Activated CD4-positive, CD25-positive, alpha-beta regulatory T cell (primary cell): Measurements from ENCODE around the gene MTCL1.

Experiments
- DNase-seq, 4 experiments: peaks; one replicate each; lab custom pipeline; 2025; lab: John Stamatoyannopoulos, UW

Gene MTCL1

GRCh38 chr18:8713691-8714090, 8.3 kb downstream of the MTCL1 start:
- no peak for DNase-seq

GRCh38 chr18:8715599-8715998, 10.2 kb downstream of the MTCL1 start:
- no peak for DNase-seq

- DNase-seq: no peak
These were observed 11.8 kb downstream of the MTCL1 start for GRCh38 chr18:8717011-8717770.

- no peak for DNase-seq
These were observed 13.1 kb downstream of the MTCL1 start for GRCh38 chr18:8718401-8718913.

GRCh38 chr18:8719192-8719591, 13.8 kb downstream of the MTCL1 start:
- DNase-seq: no peak

GRCh38 chr18:8720141-8720540, 14.8 kb downstream of the MTCL1 start:
- DNase-seq: no peak

- no peak for DNase-seq
These were observed 15.8 kb downstream of the MTCL1 start for GRCh38 chr18:8721094-8721669.

GRCh38 chr18:8721716-8722115, 16.4 kb downstream of the MTCL1 start:
- no peak for DNase-seq

GRCh38 chr18:8722946-8723820, 17.8 kb downstream of the MTCL1 start:
- no peak for DNase-seq

GRCh38 chr18:8724452-8724851, 19.1 kb downstream of the MTCL1 start:
- no peak for DNase-seq

GRCh38 chr18:8726281-8726680, 20.9 kb downstream of the MTCL1 start:
- DNase-seq: no peak

GRCh38 chr18:8726963-8727705, 21.8 kb downstream of the MTCL1 start:
- no peak for DNase-seq

- no peak for DNase-seq
These were observed 24.9 kb downstream of the MTCL1 start for GRCh38 chr18:8730080-8730827.

- no peak for DNase-seq
These were observed 27.3 kb downstream of the MTCL1 start for GRCh38 chr18:8732442-8733360.

GRCh38 chr18:8734496-8734895, 29.1 kb downstream of the MTCL1 start:
- DNase-seq: no peak

GRCh38 chr18:8735274-8735673, 29.9 kb downstream of the MTCL1 start:
- DNase-seq: no peak

- no peak for DNase-seq
These were observed 35.8 kb downstream of the MTCL1 start for GRCh38 chr18:8741117-8741516.

- no peak for DNase-seq
These were observed 36.2 kb downstream of the MTCL1 start for GRCh38 chr18:8741532-8741931.

- no peak for DNase-seq
These were observed 37.3 kb downstream of the MTCL1 start for GRCh38 chr18:8742387-8743361.
